T-helper 1 cell treated with Interleukin-12 subunit alpha and Interleukin-12 subunit beta and Interleukin-4 antibody, amounts not matched to agents 30 μg/mL and 1 μg/mL, for 36 hours (primary cell): ENCODE measurements around the gene STX16.

Experiments used
- H3K27ac Mint-ChIP-seq: one replicate; pipeline ENCODE4 v1.8.0; 2021; ENCODE audit warnings: mild to moderate bottlenecking, mixed read lengths
- H3K27me3 Mint-ChIP-seq: one replicate; pipeline ENCODE4 v1.8.0; 2021; ENCODE audit warnings: low read depth, mixed read lengths
- H3K36me3 Mint-ChIP-seq: one replicate; pipeline ENCODE4 v1.8.0; 2021; ENCODE audit warnings: low read depth, mixed read lengths
- H3K4me1 Mint-ChIP-seq: one replicate; pipeline ENCODE4 v1.8.0; 2021; ENCODE audit warnings: low read depth, mixed read lengths
- H3K4me3 Mint-ChIP-seq: one replicate; pipeline ENCODE4 v1.8.0; 2021; ENCODE audit warnings: mild to moderate bottlenecking, moderate library complexity, mixed read lengths
- H3K9me3 Mint-ChIP-seq: one replicate; pipeline ENCODE4 v1.8.0; 2021; ENCODE audit warnings: mixed read lengths

The STX16 gene

GRCh38 chr20:58625585-58625984, 25.5 kb upstream of the STX16 start:
- Mint-ChIP-seq H3K4me1 (no peaks in the 10 kb centered on the region), H3K27ac (no peak overlapping the region), H3K36me3 (no peaks in the 10 kb centered on the region), H3K27me3 (no peaks in the 10 kb centered on the region), H3K4me3 (no peak overlapping the region), H3K9me3 (no peaks in the 10 kb centered on the region)

GRCh38 chr20:58626051-58626450, 25.0 kb upstream of the STX16 start:
- H3K36me3 Mint-ChIP-seq, result no peaks in the 10 kb centered on the region
- no peak overlapping the region for H3K4me3 Mint-ChIP-seq
- no peaks in the 10 kb centered on the region for H3K27me3 Mint-ChIP-seq
- H3K9me3 Mint-ChIP-seq, result no peaks in the 10 kb centered on the region
- H3K27ac Mint-ChIP-seq, result no peak overlapping the region
- H3K4me1 Mint-ChIP-seq, result no peaks in the 10 kb centered on the region

- Mint-ChIP-seq H3K36me3 (no peaks in the 10 kb centered on the region), H3K27ac (no peak overlapping the region), H3K9me3 (no peaks in the 10 kb centered on the region), H3K4me1 (no peaks in the 10 kb centered on the region), H3K27me3 (no peaks in the 10 kb centered on the region), H3K4me3 (no peak overlapping the region)
These were observed 23.6 kb upstream of the STX16 start for GRCh38 chr20:58627212-58628072.

GRCh38 chr20:58628491-58629214, 22.4 kb upstream of the STX16 start:
- H3K4me1 Mint-ChIP-seq, result no peaks in the 10 kb centered on the region
- H3K9me3 Mint-ChIP-seq, result no peaks in the 10 kb centered on the region
- H3K4me3 Mint-ChIP-seq, result no peak overlapping the region
- H3K27me3 Mint-ChIP-seq, result no peaks in the 10 kb centered on the region
- no peak overlapping the region for H3K27ac Mint-ChIP-seq
- H3K36me3 Mint-ChIP-seq, result no peaks in the 10 kb centered on the region

- no peaks in the 10 kb centered on the region for H3K4me1 Mint-ChIP-seq
- H3K9me3 Mint-ChIP-seq, result no peaks in the 10 kb centered on the region
- H3K27me3 Mint-ChIP-seq, result no peaks in the 10 kb centered on the region
- H3K4me3 Mint-ChIP-seq, result no peak overlapping the region
- H3K36me3 Mint-ChIP-seq, result no peaks in the 10 kb centered on the region
- no peak overlapping the region for H3K27ac Mint-ChIP-seq
These were observed 21.9 kb upstream of the STX16 start for GRCh38 chr20:58629215-58629580.

- H3K27ac Mint-ChIP-seq, result no peak overlapping the region
- H3K4me3 Mint-ChIP-seq, result no peak overlapping the region
- no peaks in the 10 kb centered on the region for H3K4me1 Mint-ChIP-seq
- no peaks in the 10 kb centered on the region for H3K9me3 Mint-ChIP-seq
- H3K27me3 Mint-ChIP-seq, result no peaks in the 10 kb centered on the region
- H3K36me3 Mint-ChIP-seq, result no peaks in the 10 kb centered on the region
These were observed 21.0 kb upstream of the STX16 start for GRCh38 chr20:58630063-58630462.

- Mint-ChIP-seq H3K4me3 (no peak overlapping the region), H3K9me3 (no peaks in the 10 kb centered on the region), H3K27me3 (peaks cover 10% of the 10 kb centered on the region), H3K4me1 (no peaks in the 10 kb centered on the region), H3K36me3 (no peaks in the 10 kb centered on the region), H3K27ac (no peak overlapping the region)
These were observed 17.7 kb upstream of the STX16 start for GRCh38 chr20:58633161-58634053.

GRCh38 chr20:58634059-58634458, 17.0 kb upstream of the STX16 start:
- no peak overlapping the region for H3K4me3 Mint-ChIP-seq
- no peaks in the 10 kb centered on the region for H3K9me3 Mint-ChIP-seq
- H3K4me1 Mint-ChIP-seq, result no peaks in the 10 kb centered on the region
- no peak overlapping the region for H3K27ac Mint-ChIP-seq
- peaks cover 10% of the 10 kb centered on the region for H3K27me3 Mint-ChIP-seq
- no peaks in the 10 kb centered on the region for H3K36me3 Mint-ChIP-seq

GRCh38 chr20:58634521-58635278, 16.4 kb upstream of the STX16 start:
- H3K27me3 Mint-ChIP-seq, result peaks cover 10% of the 10 kb centered on the region
- H3K9me3 Mint-ChIP-seq, result no peaks in the 10 kb centered on the region
- no peaks in the 10 kb centered on the region for H3K4me1 Mint-ChIP-seq
- no peaks in the 10 kb centered on the region for H3K36me3 Mint-ChIP-seq
- no peak overlapping the region for H3K4me3 Mint-ChIP-seq
- no peak overlapping the region for H3K27ac Mint-ChIP-seq

GRCh38 chr20:58635279-58635665, 15.8 kb upstream of the STX16 start:
- H3K27ac Mint-ChIP-seq, result no peak overlapping the region
- H3K36me3 Mint-ChIP-seq, result no peaks in the 10 kb centered on the region
- peaks cover 13% of the 10 kb centered on the region for H3K27me3 Mint-ChIP-seq
- H3K9me3 Mint-ChIP-seq, result no peaks in the 10 kb centered on the region
- no peaks in the 10 kb centered on the region for H3K4me1 Mint-ChIP-seq
- no peak overlapping the region for H3K4me3 Mint-ChIP-seq

- Mint-ChIP-seq H3K27me3 (peaks cover 20% of the 10 kb centered on the region), H3K9me3 (no peaks in the 10 kb centered on the region), H3K36me3 (no peaks in the 10 kb centered on the region), H3K27ac (no peak overlapping the region), H3K4me1 (peaks cover 3% of the 10 kb centered on the region), H3K4me3 (no peak overlapping the region)
These were observed 14.6 kb upstream of the STX16 start for GRCh38 chr20:58636396-58636982.

- Mint-ChIP-seq H3K4me1 (peaks cover 3% of the 10 kb centered on the region), H3K27ac (no peak overlapping the region), H3K27me3 (peaks cover 22% of the 10 kb centered on the region), H3K9me3 (no peaks in the 10 kb centered on the region), H3K4me3 (no peak overlapping the region), H3K36me3 (no peaks in the 10 kb centered on the region)
These were observed 14.1 kb upstream of the STX16 start for GRCh38 chr20:58636983-58637421.

GRCh38 chr20:58637466-58638213, 13.4 kb upstream of the STX16 start:
- Mint-ChIP-seq H3K4me1 (peaks cover 3% of the 10 kb centered on the region), H3K36me3 (no peaks in the 10 kb centered on the region), H3K27me3 (peaks cover 27% of the 10 kb centered on the region), H3K9me3 (no peaks in the 10 kb centered on the region), H3K4me3 (no peak overlapping the region), H3K27ac (no peak overlapping the region)
